ENCODE measurements around the gene NAA25. TPM values are rescaled to one million over a fixed set of nuclear protein-coding genes. Genes with fewer than 3 reads are reported as not detected.

NAA25 gene
- total and polyA plus RNA-seq, 9 of the 15 experiments (the other 6 are each of a cell fraction or from before 2014, with no cell fraction given), result 26.6 to 59.6 (median 48.9) TPM

DNA sequence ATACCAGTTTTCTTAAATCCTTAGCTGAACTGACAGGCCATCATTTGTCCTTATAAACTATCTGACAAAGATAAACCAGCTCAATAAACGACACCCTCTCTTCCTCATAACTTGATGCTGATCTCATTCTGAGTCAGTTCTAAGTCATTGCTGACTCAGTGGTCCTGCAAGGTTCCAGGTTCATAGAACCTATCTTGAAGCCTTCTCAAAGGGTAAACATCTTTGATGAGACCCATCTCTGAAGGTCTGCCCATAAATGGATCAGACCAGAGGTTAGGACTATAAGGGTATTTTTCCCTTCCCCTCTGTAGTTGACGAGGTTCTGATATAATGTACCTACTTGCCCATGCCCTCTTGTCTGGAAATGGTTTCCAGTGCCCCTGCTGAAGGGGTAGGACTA is 11.9 kb downstream of the NAA25 start:
- FAIRE-seq (peak; percentile 15), ATAC-seq (peak; percentile 49), DNase-seq (ENCODE audit: extremely low read depth in 1 of 4, low spot score in 3 of 4) (peak in 1 of 4 experiments; percentile 30)
- Histone ChIP-seq H3K27me3 (ENCODE audit: control insufficient read depth in 2 of 2, insufficient read depth in 2 of 2, low read length in 2 of 2) (no peaks in the 10 kb centered on the region), H4K20me1 (replicated peaks; ENCODE audit: control insufficient read depth, insufficient read depth, low read length) (0 out of 2 replicates have a peak, but pooled peaks cover 4% of the 10 kb centered on the region), H3K9ac (ENCODE audit: insufficient read depth in 1 of 2, low read depth in 2 of 2, low read length in 2 of 2) (no peak overlapping the region), H3K4me1 (replicated peaks in 1 of 2; ENCODE audit: control insufficient read depth in 2 of 2, insufficient read depth in 2 of 2, low read length in 2 of 2) (peaks cover 0 to 6% of the 10 kb centered on the region in 2 experiments; a peak in 2 of 5 replicates), H3K9me1 (ENCODE audit: control insufficient read depth, insufficient read depth, low read length) (no peaks in the 10 kb centered on the region), H3K36me3 (ENCODE audit: control insufficient read depth, insufficient read depth, low read length) (peaks cover 85% of the 10 kb centered on the region), H3K4me2 (ENCODE audit: insufficient read depth, low read length) (peak overlapping the region; percentile 14; the same call in 1 of the 2 replicates), H3K79me2 (ENCODE audit: control insufficient read depth, insufficient read depth, low read length) (peaks cover 91% of the 10 kb centered on the region), H3K4me3 (no peak overlapping the region), H3K9me3 (replicated peaks; ENCODE audit: control insufficient read depth, insufficient read depth, low read depth, low read length) (no peaks in the 10 kb centered on the region), H2AFZ (ENCODE audit: low read depth, low read length) (no peak overlapping the region), H3K27ac (ENCODE audit: extremely low read depth, low read depth, low read length) (peak overlapping the region; percentile 54; the same call in 2 of the 3 replicates)
- ChIA-PET POLR2A (interaction anchor here (0.7 to 2.9 kb wide), 3 partner anchors 9 to 12 kb away, joined by 3 to 24 read pairs (median 4); no protein-coding TSS in a partner anchor), CTCF (ENCODE audit: low intra/inter-chr PET ratio) (no interaction called here)
- BruUV-seq (replicated peaks), result no TSS peak
- 19% methylated on average over 2 of the region's 2 CpGs for WGBS (ENCODE audit: insufficient coverage, low coverage, missing lambda C conversion rate)
- in situ Hi-C loops (cut with MboI), result no loop called here
- intact Hi-C loops (cut with micrococcal nuclease), result no loop called here
- TF ChIP-seq DEAF1 (CRISPR knock-in tag; IDR thresholded peaks at IDR 0.05), result no peak
- peak; percentile 94 for TF ChIP-seq JUN (IDR thresholded peaks at IDR 0.05; ENCODE audit: borderline replicate concordance, low read depth, low read length)
- no peak for TF ChIP-seq JUN (CRISPR knock-in tag; IDR thresholded peaks at IDR 0.05; ENCODE audit: borderline replicate concordance)
- TF ChIP-seq MAFK (IDR thresholded peaks at IDR 0.05; ENCODE audit: low read length), result peak; percentile 59
- no peak for TF ChIP-seq ZNF239 (CRISPR knock-in tag; IDR thresholded peaks at IDR 0.05)
- peak; percentile 97 for TF ChIP-seq FOSL1 (tag; conservative IDR thresholded peaks at IDR 0.05)
- TF ChIP-seq ZNF561 (CRISPR knock-in tag; conservative IDR thresholded peaks at IDR 0.05), result no peak
- no peak for TF ChIP-seq MITF (IDR thresholded peaks at IDR 0.05)
- no peak for TF ChIP-seq E2F8 (IDR thresholded peaks at IDR 0.05; ENCODE audit: low read depth, partially characterized antibody)
- peak; percentile 44 for TF ChIP-seq FOS (IDR thresholded peaks at IDR 0.05; ENCODE audit: extremely low read depth, insufficient read length)
- no peak for TF ChIP-seq ZNF589 (CRISPR knock-in tag; IDR thresholded peaks at IDR 0.05; ENCODE audit: low read depth)
- peak; percentile 59; the same call in 1 of the 2 replicates for TF ChIP-seq SMARCA4 (IDR thresholded peaks at IDR 0.05)
- no peak for TF ChIP-seq RBM25 (IDR thresholded peaks at IDR 0.05; ENCODE audit: low read depth, low read length, severe bottlenecking)
- TF ChIP-seq PATZ1 (CRISPR knock-in tag; IDR thresholded peaks at IDR 0.05; ENCODE audit: borderline replicate concordance), result no peak
